Measurements from ENCODE around the gene CD247. TPM values are rescaled to one million over a fixed set of nuclear protein-coding genes. Genes with fewer than 3 reads are reported as not detected.
A peak's percentile ranks its signal among the peaks of the same experiment; 100 is the strongest.

The CD247 gene
- total RNA-seq, 1 donor from 2014 or later: 8.9 TPM

DNA sequence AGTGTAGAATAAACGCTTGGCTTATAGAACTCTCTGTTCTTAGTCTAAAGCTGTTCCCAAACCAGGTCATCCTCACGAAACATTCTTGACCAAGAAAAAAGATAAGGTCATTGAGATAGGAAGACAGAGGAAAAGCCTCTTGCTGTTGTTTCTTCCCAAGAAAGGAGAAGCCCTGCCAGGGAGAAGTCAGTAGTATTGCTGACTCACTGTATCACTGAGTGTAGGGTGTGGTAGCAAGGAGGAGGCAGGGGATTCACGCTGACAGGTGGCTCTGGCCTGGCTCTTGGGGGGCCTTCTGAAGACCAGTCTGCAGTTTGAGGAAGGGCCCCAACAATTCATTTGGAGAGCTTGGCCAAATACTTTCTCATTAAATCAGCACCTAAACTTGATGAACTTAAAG, 97.8 kb downstream of the CD247 start:
- no peak for DNase-seq
- no peak for TF ChIP-seq CTCF (IDR thresholded peaks at IDR 0.05)
- intact Hi-C loops (cut with DNase I): no loop called here
- peaks cover 10% of the 10 kb centered on the region for H3K36me3 ChIP-seq
- no peaks in the 10 kb centered on the region for H3K9me3 ChIP-seq
- no peak overlapping the region for H3K4me3 ChIP-seq
- no peak overlapping the region for H3K27ac ChIP-seq
- H3K27me3 ChIP-seq: no peaks in the 10 kb centered on the region
- ATAC-seq: no peak
- no peaks in the 10 kb centered on the region for H3K4me1 ChIP-seq

GRCh38 chr1:167419245-167419644, 99.1 kb downstream of the CD247 start:
- no peak for ATAC-seq
- H3K27ac ChIP-seq: no peak overlapping the region
- peaks cover 14% of the 10 kb centered on the region for H3K36me3 ChIP-seq
- H3K27me3 ChIP-seq: no peaks in the 10 kb centered on the region
- intact Hi-C loops (cut with DNase I): no loop called here
- DNase-seq: no peak
- H3K9me3 ChIP-seq: no peaks in the 10 kb centered on the region
- TF ChIP-seq CTCF (IDR thresholded peaks at IDR 0.05): no peak
- H3K4me1 ChIP-seq: no peaks in the 10 kb centered on the region
- H3K4me3 ChIP-seq: no peak overlapping the region

DNA sequence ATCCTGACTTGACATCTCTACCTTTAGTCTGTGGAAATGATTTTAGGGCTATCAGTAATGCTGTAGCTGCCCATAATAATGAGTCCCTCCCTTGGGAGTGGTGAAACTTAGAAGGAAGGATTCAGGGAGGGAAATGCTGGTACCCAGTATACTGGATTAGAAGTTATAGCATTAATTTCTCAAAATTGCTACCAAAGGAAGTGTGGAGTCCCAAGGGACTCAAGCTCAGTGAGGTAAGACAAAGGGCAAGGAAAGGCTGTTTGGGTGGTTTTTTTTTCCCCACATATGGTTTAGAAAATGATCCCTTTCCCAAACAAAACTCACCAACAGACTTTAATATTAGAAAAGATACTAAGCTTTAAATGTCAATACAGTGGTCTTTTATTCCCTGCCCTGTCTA, 99.9 kb downstream of the CD247 start:
- intact Hi-C loops (cut with DNase I): no loop called here
- H3K27ac ChIP-seq: no peak overlapping the region
- no peaks in the 10 kb centered on the region for H3K27me3 ChIP-seq
- H3K4me3 ChIP-seq: no peak overlapping the region
- H3K4me1 ChIP-seq: no peaks in the 10 kb centered on the region
- H3K9me3 ChIP-seq: no peaks in the 10 kb centered on the region
- no peak for TF ChIP-seq CTCF (IDR thresholded peaks at IDR 0.05)
- H3K36me3 ChIP-seq: peaks cover 14% of the 10 kb centered on the region
- ATAC-seq (no peak), DNase-seq (no peak)

GRCh38 chr1:167416506-167416905, 101.8 kb downstream of the CD247 start:
- TF ChIP-seq CTCF (IDR thresholded peaks at IDR 0.05): no peak
- H3K27me3 ChIP-seq: no peaks in the 10 kb centered on the region
- peak; percentile 79 for DNase-seq
- no peak overlapping the region for H3K27ac ChIP-seq
- intact Hi-C loops (cut with DNase I): no loop called here
- H3K9me3 ChIP-seq: no peaks in the 10 kb centered on the region
- peak; percentile 98 for ATAC-seq
- H3K36me3 ChIP-seq: peaks cover 30% of the 10 kb centered on the region
- no peaks in the 10 kb centered on the region for H3K4me1 ChIP-seq
- no peak overlapping the region for H3K4me3 ChIP-seq

- ATAC-seq (no peak), DNase-seq (no peak)
- no peak overlapping the region for H3K27ac ChIP-seq
- H3K4me1 ChIP-seq: no peaks in the 10 kb centered on the region
- no peaks in the 10 kb centered on the region for H3K27me3 ChIP-seq
- no peak for TF ChIP-seq CTCF (IDR thresholded peaks at IDR 0.05)
- no peaks in the 10 kb centered on the region for H3K9me3 ChIP-seq
- peaks cover 30% of the 10 kb centered on the region for H3K36me3 ChIP-seq
- intact Hi-C loops (cut with DNase I): no loop called here
- H3K4me3 ChIP-seq: no peak overlapping the region
These were observed 105.0 kb downstream of the CD247 start for GRCh38 chr1:167413328-167413727.

- Histone ChIP-seq H3K4me1 (no peaks in the 10 kb centered on the region), H3K4me3 (no peak overlapping the region), H3K9me3 (no peaks in the 10 kb centered on the region), H3K36me3 (peaks cover 30% of the 10 kb centered on the region), H3K27ac (no peak overlapping the region), H3K27me3 (no peaks in the 10 kb centered on the region)
- TF ChIP-seq CTCF (IDR thresholded peaks at IDR 0.05): no peak
- DNase-seq (no peak), ATAC-seq (no peak)
- intact Hi-C loops (cut with DNase I): no loop called here
These were observed 105.4 kb downstream of the CD247 start for GRCh38 chr1:167412920-167413319.
